Adrenal gland (tissue), 19 donors: ENCODE results near the gene VBP1. TPM values are rescaled to one million over a fixed set of nuclear protein-coding genes. Genes with fewer than 3 reads are reported as not detected.

Experiments used
- DNase-seq, 7 donors: peaks; one replicate each; pipeline ENCODE4 v3.0.0-alpha.2; 2019 to 2020
- H3K27ac ChIP-seq, 5 donors: fragments of 200-600 bp; sonication (generic) in 4 of 5; 1 replicate in 3 of 5; 2 replicates in 2 of 5; pipeline versions ENCODE4 v1.5.1 to v1.8.0; 2016 to 2020; ENCODE audit warnings: mild to moderate bottlenecking in 1 of 5
- H3K27me3 ChIP-seq: fragments of 200-600 bp; 2 replicates; pipeline ENCODE4 v1.8.0; 2021
- H3K36me3 ChIP-seq, 2 donors: fragments of 200-600 bp; replicated peaks in 1 of 2; 1 replicate in 1 of 2; 2 replicates in 1 of 2; pipeline versions ENCODE4 v1.5.1 to v1.8.0; 2018 to 2022
- H3K4me1 ChIP-seq, 2 donors: fragments of 200-600 bp; replicated peaks in 1 of 2; 1 replicate in 1 of 2; 2 replicates in 1 of 2; pipeline versions ENCODE4 v1.5.1 to v1.8.0; 2018 to 2021
- H3K4me3 ChIP-seq, 4 donors: fragments of 200-600 bp; sonication (generic) in 3 of 4; one replicate each; pipeline ENCODE4 v1.5.1; 2016 to 2018
- H3K9me3 ChIP-seq, 3 donors: fragments of 200-600 bp; sonication (generic) in 1 of 3; replicated peaks in 1 of 3; 1 replicate in 2 of 3; 2 replicates in 1 of 3; pipeline versions ENCODE4 v1.5.1 to v1.8.0; 2016 to 2021
- CTCF ChIP-seq, 6 experiments: fragments of 450-650 bp in 4 of 6; fragments of 200-600 bp in 2 of 6; sonication (generic) in 1 of 6; IDR thresholded peaks; 1 replicate in 5 of 6; 2 replicates in 1 of 6; pipeline versions ENCODE4 v1.5.1 to v1.8.0; 2016 to 2021; ENCODE audit warnings: antibody characterized with exemption in 6 of 6, mild to moderate bottlenecking in 2 of 6, moderate library complexity in 1 of 6
- POLR2A ChIP-seq, 2 donors: fragments of 450-650 bp; IDR thresholded peaks; one replicate each; pipeline ENCODE4 v1.6.1; 2017; ENCODE audit warnings: antibody characterized with exemption in 2 of 2, mild to moderate bottlenecking in 2 of 2, moderate library complexity in 1 of 2
- WGBS, 4 donors: extraction: QIAGEN DNeasy Blood & Tissue Kit in 2 of 4; methylation state at CpG; one replicate each; pipeline versions ENCODE4 v1.1.5 to v1.1.7; 2013 to 2017; 5-methylcytosine and 5-hydroxymethylcytosine counted together
- intact Hi-C, 2 donors: fragments of 100-400 bp; cut with DNase I; formaldehyde crosslinking; loops; one replicate each; pipeline versions ENCODE4 v1.14.1 to v1.15.0; 2022 to 2023
- long read RNA-seq, 10 donors: library from polyadenylated mRNA in 3 of 10; unstranded in 2 of 10; stranded (forward) in 1 of 10; transcript quantifications; one replicate each; pipeline ENCODE4 v2.0.0 and lab custom pipeline, GENCODE V29; 2021 to 2026
- polyA plus RNA-seq, 3 donors: library from polyadenylated mRNA; stranded (reverse); fragments of 200-250 nt in 2 of 3; fragments of 350-450 nt in 1 of 3; fragmentation: Illumina TruSeq in 1 of 3; extraction: RNeasy Lipid Tissue Mini Kit (QIAGEN cat#74804) in 1 of 3; gene quantifications; one replicate each; pipeline ENCODE4 v1.2.3, GENCODE V29; 2013 to 2014
- total RNA-seq, 9 donors: library from RNA; depleted of rRNA in 4 of 9; stranded (reverse); fragments of >200 nt in 4 of 9; fragments of 120-200 nt in 1 of 9; fragmentation: NEBNext Ultra II Directional in 1 of 9; extraction: Animal tissue kit (Norgen Biotek cat#: 25700) in 1 of 9; gene quantifications; one replicate each; pipeline versions ENCODE4 v1.1.0 to v1.2.4, GENCODE V29; 2013 to 2023
- donor health status: healthy with polysubstance abuse.
- donor health status: Bipolar disorder and iron deficiency.
- donor health status: DM: yes; HTN: yes; CAD: no.
- donor health status: DM: no; HTN: no; CAD: no.
- donor health status: DM: no; HTN: no; CAD: no.
- donor health status: DM: yes; HTN: yes; CAD: no.

VBP1 gene
- total RNA-seq: 10 to 100 TPM; 18.2 to 94.0 (median 40.1) TPM
- polyA plus RNA-seq: 10 to 100 TPM; 18.7 to 85.4 (median 19.5) TPM
- long read RNA-seq, donor 1, transcript VBP1-201 (6 exons, 1,686 nt): major isoform, 55 of 130 reads
- long read RNA-seq, donor 1, partial matches to known transcripts: 74 of 130 reads
- long read RNA-seq, donor 1, other reads (novel, unspliced or antisense): 0 of 130 reads
- long read RNA-seq, donor 2, transcript VBP1-201 (6 exons, 1,686 nt): major isoform, 32 of 32 reads
- long read RNA-seq, donor 2, partial matches to known transcripts: 0 of 32 reads
- long read RNA-seq, donor 2, other reads (novel, unspliced or antisense): 0 of 32 reads
- long read RNA-seq, donor 3, transcript VBP1-201 (6 exons, 1,686 nt): major isoform, 45 of 45 reads
- long read RNA-seq, donor 3, partial matches to known transcripts: 0 of 45 reads
- long read RNA-seq, donor 3, other reads (novel, unspliced or antisense): 0 of 45 reads
- long read RNA-seq, donor 4, transcript VBP1-201 (6 exons, 1,686 nt): major isoform, 50 of 53 reads
- long read RNA-seq, donor 4, partial matches to known transcripts: 0 of 53 reads
- long read RNA-seq, donor 4, other reads (novel, unspliced or antisense): 3 of 53 reads
- long read RNA-seq, donor 5, transcript VBP1-201 (6 exons, 1,686 nt): major isoform, 66 of 71 reads
- long read RNA-seq, donor 5, partial matches to known transcripts: 0 of 71 reads
- long read RNA-seq, donor 5, other reads (novel, unspliced or antisense): 5 of 71 reads
- long read RNA-seq, donor 6, transcript VBP1-201 (6 exons, 1,686 nt): major isoform, 26 of 28 reads
- long read RNA-seq, donor 6, partial matches to known transcripts: 0 of 28 reads
- long read RNA-seq, donor 6, other reads (novel, unspliced or antisense): 2 of 28 reads
- long read RNA-seq, donor 7, transcript VBP1-201 (6 exons, 1,686 nt): major isoform, 15 of 54 reads
- long read RNA-seq, donor 7, partial matches to known transcripts: 39 of 54 reads
- long read RNA-seq, donor 7, other reads (novel, unspliced or antisense): 0 of 54 reads
- long read RNA-seq, donor 8, transcript VBP1-201 (6 exons, 1,686 nt): major isoform, 67 of 67 reads
- long read RNA-seq, donor 8, partial matches to known transcripts: 0 of 67 reads
- long read RNA-seq, donor 8, other reads (novel, unspliced or antisense): 0 of 67 reads
- long read RNA-seq, donor 9, transcript VBP1-201 (6 exons, 1,686 nt): major isoform, 24 of 24 reads
- long read RNA-seq, donor 9, partial matches to known transcripts: 0 of 24 reads
- long read RNA-seq, donor 9, other reads (novel, unspliced or antisense): 0 of 24 reads
- long read RNA-seq, donor 10, transcript VBP1-201 (6 exons, 1,686 nt): major isoform, 12 of 26 reads
- long read RNA-seq, donor 10, partial matches to known transcripts: 14 of 26 reads
- long read RNA-seq, donor 10, other reads (novel, unspliced or antisense): 0 of 26 reads

- TF ChIP-seq CTCF (IDR thresholded peaks at IDR 0.05): peak; percentile 15 to 56 (median 28)
- peak in 1 of 2 donors; percentile 44 for TF ChIP-seq POLR2A (IDR thresholded peaks at IDR 0.05)
- intact Hi-C loops: no loop called here
- Histone ChIP-seq H3K9me3 (no peaks in the 10 kb centered on the region), H3K4me3 (peak within 1 kb of the TSS in 3 of 4 donors; percentile 18 to 81 (median 25)), H3K27ac (peak within 1 kb of the TSS; percentile 48 to 93 (median 75)), H3K4me1 (peaks cover 0 to 8% of the 10 kb centered on the region in 2 donors), H3K36me3 (no peaks in the 10 kb centered on the region), H3K27me3 (no peaks in the 10 kb centered on the region)
- peak; percentile 88 to 97 (median 94) for DNase-seq
- 0 to 50% (median 14%) methylated on average over 7 to 53 of the region's 53 CpGs for WGBS, 4 donors
Measured at GRCh38 chrX:155216179-155216939, at the start of gene VBP1. TSS of gene VBP1 (plus strand) at chrX:155216460. CDS start at chrX:155216483, 23 bp downstream.

GRCh38 chrX:155169881-155170280 lies 46.4 kb upstream of the VBP1 start:
- 29 to 44% (median 38%) methylated on average over 2 of the region's 2 CpGs for WGBS, 4 donors
- Histone ChIP-seq H3K4me1 (no peaks in the 10 kb centered on the region), H3K27ac (no peak overlapping the region), H3K36me3 (no peaks in the 10 kb centered on the region), H3K9me3 (no peaks in the 10 kb centered on the region), H3K27me3 (no peaks in the 10 kb centered on the region), H3K4me3 (no peak overlapping the region)
- TF ChIP-seq POLR2A (IDR thresholded peaks at IDR 0.05) (no peak), CTCF (IDR thresholded peaks at IDR 0.05) (no peak)
- intact Hi-C loops: no loop called here
- DNase-seq: no peak

GRCh38 chrX:155179346-155179997 lies 36.8 kb upstream of the VBP1 start:
- no peaks in the 10 kb centered on the region for H3K4me1 ChIP-seq
- DNase-seq: no peak
- TF ChIP-seq POLR2A (IDR thresholded peaks at IDR 0.05) (no peak), CTCF (IDR thresholded peaks at IDR 0.05) (no peak)
- no peak overlapping the region for H3K27ac ChIP-seq
- no peak overlapping the region for H3K4me3 ChIP-seq
- intact Hi-C loops: no loop called here
- no peaks in the 10 kb centered on the region for H3K27me3 ChIP-seq
- no peaks in the 10 kb centered on the region for H3K36me3 ChIP-seq
- H3K9me3 ChIP-seq: no peaks in the 10 kb centered on the region
